IPS-NIHi7 (cell line): ENCODE results near the gene CRB1.
"Not testable (repeated sequence)": the region's sequence is repeated elsewhere in the genome, so short reads cannot be mapped to it uniquely, and the experiment has no call there.

Source experiments
- DNase-seq: peaks from one replicate; pipeline ENCODE4 v3.0.0; 2012; ENCODE audit warnings: mixed read lengths; ENCODE audit errors: extremely low spot score

The CRB1 gene

GRCh38 chr1:197399755-197400521, 131.9 kb downstream of the CRB1 start:
- peak; percentile 63 for DNase-seq

DNA sequence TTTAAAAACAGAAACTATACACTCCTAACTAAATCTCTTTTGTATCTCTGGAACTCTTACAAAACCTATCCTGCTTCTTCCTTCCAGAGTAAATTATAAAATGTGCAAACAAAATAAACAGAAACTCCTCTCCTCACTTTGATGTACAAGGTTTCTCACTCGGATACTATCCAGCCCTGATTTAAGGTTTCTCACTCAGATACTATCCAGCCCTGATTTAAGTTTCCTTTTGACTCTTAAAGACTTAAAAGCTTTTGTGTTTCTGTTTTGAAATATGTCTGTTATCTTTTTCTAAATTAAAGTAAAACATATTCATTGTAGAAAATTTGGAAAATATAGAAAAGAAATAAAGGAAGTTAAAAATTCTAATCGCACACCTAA, 132.5 kb downstream of the CRB1 start:
- no peak for DNase-seq

GRCh38 chr1:197402189-197402588, 134.1 kb downstream of the CRB1 start:
- DNase-seq, result no peak

- DNase-seq, result not testable (repeated sequence)
Observed at GRCh38 chr1:197404774-197405173, 136.7 kb downstream of the CRB1 start.

DNA sequence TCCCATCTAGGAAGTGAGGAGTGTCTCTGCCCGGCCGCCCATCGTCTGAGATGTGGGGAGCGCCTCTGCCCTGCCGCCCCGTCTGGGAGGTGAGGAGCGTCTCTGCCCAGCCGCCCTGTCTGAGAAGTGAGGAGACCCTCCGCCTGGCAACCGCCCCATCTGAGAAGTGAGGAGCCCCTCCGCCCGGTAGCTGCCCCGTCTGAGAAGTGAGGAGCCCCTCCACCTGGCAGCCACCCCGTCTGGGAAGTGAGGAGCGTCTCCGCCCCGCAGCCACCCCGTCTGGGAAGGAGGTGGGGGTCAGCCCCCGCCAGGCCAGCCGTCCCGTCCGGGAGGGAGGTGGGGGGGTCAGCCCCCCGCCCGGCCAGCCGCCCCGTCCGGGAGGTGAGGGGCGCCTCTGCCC, 137.6 kb downstream of the CRB1 start:
- DNase-seq, result not testable (repeated sequence)

DNA sequence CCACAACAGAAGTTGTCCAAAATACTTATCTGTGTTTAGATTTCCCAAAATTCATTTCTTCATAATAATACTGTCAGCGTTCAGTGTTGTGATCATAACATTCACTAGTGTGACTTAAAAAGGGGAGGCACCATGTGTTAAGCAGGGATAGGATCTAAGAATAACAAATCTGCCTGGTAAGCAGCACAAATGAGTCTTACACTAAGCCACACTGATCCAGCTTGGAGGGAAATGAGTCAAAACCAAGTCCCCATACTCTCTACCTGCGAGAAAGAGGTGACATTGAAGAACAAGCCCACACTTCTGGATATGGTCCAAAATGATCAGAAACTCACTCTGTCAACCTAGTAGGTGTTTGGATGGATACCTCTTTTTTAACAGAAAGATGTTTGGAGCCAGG, 145.5 kb downstream of the CRB1 start:
- no peak for DNase-seq

GRCh38 chr1:197415221-197415620, 147.2 kb downstream of the CRB1 start:
- DNase-seq, result no peak

DNA sequence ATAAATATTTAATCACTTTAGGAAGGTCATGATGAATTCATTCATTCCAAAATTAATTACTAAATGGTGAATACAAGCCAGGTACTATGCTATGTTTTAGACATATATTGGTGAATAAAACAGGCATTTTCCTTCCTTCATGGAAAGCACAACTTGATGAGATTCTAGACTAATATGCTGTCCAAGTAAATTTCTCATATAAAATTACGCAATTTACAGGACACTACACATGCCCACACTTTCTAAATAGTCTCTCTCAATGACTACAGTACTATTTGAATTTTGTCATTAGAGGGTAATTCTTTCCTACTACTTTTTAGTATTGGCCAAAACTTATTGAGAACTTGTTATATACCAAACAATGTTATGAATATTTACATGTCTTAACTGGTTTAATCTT, 150.6 kb downstream of the CRB1 start:
- DNase-seq, result no peak

- DNase-seq, result no peak
Observed at GRCh38 chr1:197422993-197423392, 154.9 kb downstream of the CRB1 start.

GRCh38 chr1:197424380-197424779, 156.3 kb downstream of the CRB1 start:
- no peak for DNase-seq

GRCh38 chr1:197429372-197429771, 161.3 kb downstream of the CRB1 start:
- no peak for DNase-seq

GRCh38 chr1:197435224-197435623, 167.2 kb downstream of the CRB1 start:
- DNase-seq, result no peak

- no peak for DNase-seq
Observed at GRCh38 chr1:197437601-197438000, 169.5 kb downstream of the CRB1 start.

DNA sequence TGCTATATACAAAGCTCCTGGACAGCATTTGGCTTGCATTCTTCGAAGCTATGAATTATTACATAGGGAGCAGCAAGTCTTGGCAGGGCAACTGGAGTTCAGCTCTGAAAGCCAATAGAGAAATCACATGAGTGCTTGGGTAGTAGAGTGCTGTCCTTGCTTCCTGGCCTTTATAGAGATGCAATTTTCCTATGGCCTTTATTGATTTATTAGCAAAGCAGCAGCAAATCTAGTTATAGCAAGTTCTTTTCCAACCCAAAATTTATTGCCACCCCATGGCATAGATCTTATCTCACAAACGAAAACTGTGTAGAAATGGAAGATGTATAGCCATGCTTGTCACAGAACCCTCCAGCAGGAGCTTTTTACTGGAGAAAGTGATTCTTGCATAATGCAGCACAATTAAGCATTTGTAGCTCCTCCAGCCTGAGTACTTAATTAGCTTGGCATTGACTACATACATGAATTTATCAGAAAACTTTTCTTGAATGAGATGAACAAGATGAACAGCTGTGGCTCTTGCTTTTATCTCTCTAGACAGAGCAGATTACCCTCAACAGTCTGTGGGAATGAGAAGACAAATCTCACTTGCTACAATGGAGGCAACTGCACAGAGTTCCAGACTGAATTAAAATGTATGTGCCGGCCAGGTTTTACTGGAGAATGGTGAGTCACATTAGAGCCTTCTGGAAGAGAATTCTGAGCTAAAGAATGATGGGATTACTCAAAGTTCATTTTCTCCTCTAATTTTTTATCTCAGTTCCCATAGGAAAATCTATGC, 170.1 kb downstream of the CRB1 start:
- DNase-seq, result no peak

DNA sequence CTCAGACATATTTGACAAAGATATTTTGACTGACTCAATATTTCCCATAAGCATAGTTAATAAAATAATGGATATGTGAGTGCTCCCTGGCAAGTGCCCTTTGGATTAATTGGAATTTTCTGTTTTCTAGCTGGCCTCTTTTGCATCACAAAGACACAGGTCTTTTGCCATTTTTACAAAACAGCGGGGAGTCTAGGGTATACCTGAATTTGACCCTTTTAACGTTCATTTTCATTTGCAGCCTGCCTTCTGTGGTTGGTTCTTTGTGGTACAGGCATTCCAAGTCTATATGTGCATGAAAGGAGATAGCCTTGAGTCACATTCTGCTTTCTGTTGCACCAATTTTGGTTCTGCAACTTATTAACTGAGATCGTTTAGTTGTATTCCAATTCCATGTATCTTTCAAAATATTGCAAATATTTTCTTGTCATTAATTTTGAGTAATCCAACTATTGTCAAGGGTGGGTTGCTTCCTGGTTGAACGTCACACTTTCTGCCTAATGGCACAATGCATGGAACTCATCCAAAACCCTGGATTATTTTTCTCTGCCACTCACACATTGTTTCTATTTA, 171.7 kb downstream of the CRB1 start:
- no peak for DNase-seq

DNA sequence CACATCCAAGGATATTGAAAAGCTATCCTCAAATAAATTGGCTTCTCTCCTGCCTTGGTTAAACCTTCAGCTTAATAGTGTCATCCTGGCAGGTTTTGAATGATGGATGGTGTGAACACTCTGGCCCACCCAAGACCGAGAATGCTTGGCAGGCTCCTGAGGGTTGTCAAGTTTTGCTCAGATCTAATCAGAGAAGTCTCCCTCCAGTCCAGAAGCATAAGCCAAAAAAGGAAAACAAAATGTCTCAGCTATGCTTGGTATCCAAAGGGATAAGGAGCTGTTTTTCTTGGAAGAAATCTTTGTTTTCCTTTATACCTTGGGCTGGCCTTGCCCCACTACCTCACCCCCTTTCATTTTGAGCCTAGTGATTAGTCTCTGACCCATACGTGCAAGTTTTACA, 172.7 kb downstream of the CRB1 start:
- DNase-seq, result no peak

- no peak for DNase-seq
Observed at GRCh38 chr1:197441999-197442414, 174.0 kb downstream of the CRB1 start.

- no peak for DNase-seq
Observed at GRCh38 chr1:197444755-197445154, 176.7 kb downstream of the CRB1 start.

DNA sequence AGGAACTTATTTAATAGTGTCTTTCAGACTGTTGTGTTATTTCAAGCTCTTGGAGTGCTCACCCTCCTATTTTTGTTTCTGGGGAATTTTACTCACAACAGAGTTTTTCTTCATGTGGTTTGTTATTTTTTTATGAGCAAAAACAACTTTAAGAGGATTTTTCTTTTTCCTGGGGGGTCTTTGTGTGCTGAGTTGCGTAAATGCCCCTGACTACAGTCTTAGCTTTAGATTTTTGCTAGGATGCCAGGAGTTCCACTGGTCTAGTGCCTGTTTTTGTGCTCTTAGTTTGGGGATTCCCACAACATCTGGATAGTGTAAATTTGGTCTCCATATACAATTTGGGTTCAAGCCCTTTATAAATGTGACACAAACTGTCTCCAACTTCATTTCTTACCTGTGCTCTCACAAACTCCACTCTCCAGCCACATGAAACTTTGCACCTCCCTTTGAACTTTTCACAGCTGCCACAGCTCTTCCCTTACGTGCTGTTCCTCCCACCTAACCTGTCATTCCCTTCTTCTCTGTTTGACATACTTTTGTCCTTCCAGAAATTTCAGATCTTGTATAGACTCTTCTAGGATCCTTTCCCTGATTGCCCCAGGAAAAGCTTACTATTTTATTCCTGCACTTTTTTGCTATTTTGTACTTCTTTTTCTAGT, 180.2 kb downstream of the CRB1 start:
- no peak for DNase-seq

GRCh38 chr1:197451381-197451780, 183.3 kb downstream of the CRB1 start:
- DNase-seq, result no peak

- no peak for DNase-seq
Observed at GRCh38 chr1:197453376-197454058, 185.5 kb downstream of the CRB1 start.

- DNase-seq, result no peak
Observed at GRCh38 chr1:197462539-197462938, 194.5 kb downstream of the CRB1 start.
